ENCODE measurements around the gene ILDR1.

The ILDR1 gene

GRCh38 chr3:122019493-122019892 lies 2.6 kb downstream of the ILDR1 start:
- no peak for DNase-seq (ENCODE audit: low read depth in 3 of 3)

- no peak for DNase-seq (ENCODE audit: low read depth in 3 of 3)
Observed at GRCh38 chr3:122014741-122015140, 7.3 kb downstream of the ILDR1 start.

- DNase-seq (ENCODE audit: low read depth in 3 of 3) = no peak
Observed at GRCh38 chr3:122013448-122013925, 8.6 kb downstream of the ILDR1 start.

GRCh38 chr3:122012821-122013220 lies 9.2 kb downstream of the ILDR1 start:
- no peak for DNase-seq (ENCODE audit: low read depth in 3 of 3)

GRCh38 chr3:122011396-122011795 lies 10.7 kb downstream of the ILDR1 start:
- no peak for DNase-seq (ENCODE audit: low read depth in 3 of 3)

- DNase-seq (ENCODE audit: low read depth in 3 of 3) = no peak
Observed at GRCh38 chr3:122010506-122010905, 11.5 kb downstream of the ILDR1 start.

- DNase-seq (ENCODE audit: low read depth in 3 of 3) = no peak
Observed at GRCh38 chr3:122008166-122008565, 13.9 kb downstream of the ILDR1 start.

- DNase-seq (ENCODE audit: low read depth in 3 of 3) = no peak
Observed at GRCh38 chr3:122006267-122006666, 15.8 kb downstream of the ILDR1 start.

GRCh38 chr3:122004991-122005565 lies 17.0 kb downstream of the ILDR1 start:
- no peak for DNase-seq (ENCODE audit: low read depth in 3 of 3)

- DNase-seq (ENCODE audit: low read depth in 3 of 3) = no peak
Observed at GRCh38 chr3:122004107-122004506, 17.9 kb downstream of the ILDR1 start.

- no peak for DNase-seq (ENCODE audit: low read depth in 3 of 3)
Observed at GRCh38 chr3:122003606-122004005, 18.4 kb downstream of the ILDR1 start.

GRCh38 chr3:122003112-122003511 lies 18.9 kb downstream of the ILDR1 start:
- no peak for DNase-seq (ENCODE audit: low read depth in 3 of 3)

- DNase-seq (ENCODE audit: low read depth in 3 of 3) = no peak
Observed at GRCh38 chr3:122002611-122003010, 19.4 kb downstream of the ILDR1 start.

- no peak for DNase-seq (ENCODE audit: low read depth in 3 of 3)
Observed at GRCh38 chr3:122001892-122002291, 20.2 kb downstream of the ILDR1 start.

- DNase-seq (ENCODE audit: low read depth in 3 of 3) = no peak
Observed at GRCh38 chr3:122000936-122001605, 21.0 kb downstream of the ILDR1 start.

GRCh38 chr3:121999931-122000330 lies 22.1 kb downstream of the ILDR1 start:
- no peak for DNase-seq (ENCODE audit: low read depth in 3 of 3)

- no peak for DNase-seq (ENCODE audit: low read depth in 3 of 3)
Observed at GRCh38 chr3:121998611-121999473, 23.2 kb downstream of the ILDR1 start.

GRCh38 chr3:121998030-121998580 lies 23.9 kb downstream of the ILDR1 start:
- no peak for DNase-seq (ENCODE audit: low read depth in 3 of 3)

- DNase-seq (ENCODE audit: low read depth in 3 of 3) = no peak
Observed at GRCh38 chr3:121997372-121997771, 24.7 kb downstream of the ILDR1 start.

- no peak for DNase-seq (ENCODE audit: low read depth in 3 of 3)
Observed at GRCh38 chr3:121996441-121996840, 25.6 kb downstream of the ILDR1 start.

GRCh38 chr3:121995161-121996137 lies 26.6 kb downstream of the ILDR1 start:
- DNase-seq (ENCODE audit: low read depth in 3 of 3) = no peak
